NCI-H1417 treated with DMSO at 0.1 percent for 48 hours (cell line): ENCODE data around the gene RTL1.

Experiments
- DNase-seq: peaks from one replicate; lab custom pipeline; 2025; lab: John Stamatoyannopoulos, UW

The RTL1 gene

DNA sequence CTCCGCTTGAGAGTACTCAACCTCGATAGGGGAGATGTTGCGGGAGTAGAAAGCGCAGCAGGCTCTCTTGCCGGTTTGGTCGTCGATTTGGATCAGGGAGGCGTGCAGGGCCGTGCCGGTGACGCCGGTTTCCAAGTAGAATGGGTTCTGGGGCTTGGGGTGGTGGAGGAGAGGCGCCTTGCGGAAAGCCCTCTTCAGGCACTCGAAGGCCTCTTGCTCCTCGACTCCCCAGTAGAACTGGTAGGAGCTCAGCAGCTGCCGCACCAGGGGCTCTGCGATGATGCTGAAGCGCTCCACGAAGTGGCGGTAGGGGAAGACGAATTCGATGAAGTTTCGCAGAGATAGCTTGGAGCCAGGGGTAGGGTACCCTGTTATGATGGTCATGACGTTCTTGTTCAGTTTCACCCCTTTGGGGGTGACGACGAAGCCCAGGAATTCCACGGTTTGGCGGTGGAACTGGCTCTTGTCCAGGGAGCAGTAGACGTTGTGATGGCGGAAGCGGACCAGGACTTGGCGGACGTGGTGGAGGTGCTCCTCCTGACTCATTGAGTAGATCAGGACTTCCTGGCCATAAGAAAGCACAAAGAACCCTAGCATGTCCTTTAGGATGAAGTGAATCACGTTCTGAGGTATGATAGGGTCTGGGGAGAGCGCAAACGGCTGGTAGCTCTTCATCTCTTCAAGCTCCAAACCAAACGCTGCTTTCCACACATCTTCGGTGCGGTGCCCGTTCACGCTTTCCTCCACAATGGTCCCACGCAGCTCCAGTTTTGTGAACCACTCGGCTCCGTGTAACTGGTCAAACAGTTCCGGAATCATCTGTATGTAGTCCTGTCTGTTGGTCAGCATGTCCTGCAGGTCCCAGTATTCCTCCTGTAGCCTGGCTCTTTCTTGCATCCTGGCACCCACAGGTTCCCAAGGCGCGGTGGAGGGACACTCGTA lies 21.2 kb downstream of the RTL1 start:
- no peak for DNase-seq

DNA sequence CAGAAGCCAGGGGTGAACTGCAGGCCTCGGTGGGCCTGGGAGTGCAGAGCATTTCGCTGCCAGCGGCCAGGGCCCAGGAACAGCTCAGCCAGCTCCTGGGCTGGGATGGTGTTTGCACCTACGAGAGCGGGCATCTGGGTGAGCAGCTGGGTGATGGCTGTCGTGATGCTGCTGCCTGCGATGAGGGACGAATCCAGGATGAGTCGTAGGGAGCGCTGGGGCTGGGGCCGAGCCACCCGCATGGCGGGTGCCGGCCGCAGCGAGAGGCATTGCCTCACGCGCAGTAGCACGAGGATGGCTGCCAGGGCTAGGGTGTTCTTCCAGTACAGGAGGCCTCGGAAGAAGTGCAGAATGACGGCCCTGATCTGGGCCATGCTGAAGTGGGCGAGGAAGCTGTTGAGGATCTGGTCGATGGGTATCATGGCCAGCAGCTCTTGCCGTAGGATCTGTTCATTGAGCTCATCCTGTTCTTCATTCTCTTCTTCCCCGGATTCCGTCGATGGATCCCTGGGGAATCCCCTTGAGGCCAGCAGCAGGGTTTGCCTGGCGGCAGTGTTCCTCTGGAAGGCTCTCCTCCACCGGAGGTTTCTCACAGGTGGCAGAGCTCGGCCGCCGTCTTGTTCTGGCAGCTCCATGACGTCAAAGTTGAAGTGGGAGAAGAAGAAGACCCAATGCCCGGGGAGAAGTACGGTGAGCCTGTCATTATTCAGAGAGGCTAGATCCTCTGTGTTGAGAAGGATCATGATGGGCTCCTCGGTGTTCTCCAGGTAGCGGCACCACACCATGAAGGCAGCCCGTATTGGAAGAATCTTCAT lies 22.1 kb downstream of the RTL1 start:
- no peak for DNase-seq

DNA sequence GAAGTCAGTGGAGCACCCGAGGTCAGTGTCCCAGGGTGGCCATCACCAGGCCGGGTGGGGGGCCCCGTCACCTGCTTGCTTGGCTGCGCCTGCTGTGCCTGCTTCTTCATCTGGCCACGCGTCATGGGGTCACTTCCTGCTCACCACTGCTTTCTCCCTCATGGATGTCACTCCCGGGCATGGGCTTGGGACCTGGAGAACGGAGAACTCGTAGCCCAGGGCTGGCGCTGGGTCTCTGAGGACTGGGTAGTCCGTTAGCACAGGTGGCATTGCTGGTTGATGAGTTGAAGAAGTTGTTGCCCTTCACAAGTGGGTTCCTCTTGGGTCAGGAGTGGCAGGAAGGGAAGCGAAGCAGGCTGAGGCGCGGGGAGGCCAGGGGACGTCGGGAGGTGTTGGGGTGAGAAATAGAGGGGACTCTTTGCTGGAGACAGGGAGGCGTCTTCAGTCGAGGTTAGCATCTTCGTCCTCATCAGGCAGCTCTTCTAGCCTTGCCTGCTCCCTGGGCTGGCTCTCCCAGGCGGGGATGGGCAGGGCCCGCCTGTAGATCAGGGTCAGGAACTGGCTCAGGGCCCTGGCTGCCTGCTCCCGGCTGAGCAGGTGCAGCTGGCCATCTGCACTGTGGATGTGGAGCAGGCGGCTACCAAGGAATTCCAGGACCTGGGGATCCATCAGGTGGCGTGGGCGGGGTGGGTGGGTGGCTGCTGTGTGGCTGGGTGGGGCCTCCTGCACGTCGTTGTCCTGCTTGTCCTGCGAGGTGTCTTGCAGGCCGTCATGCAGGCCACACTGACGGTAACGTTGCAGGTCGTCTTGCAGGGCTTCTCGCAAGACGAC lies 23.0 kb downstream of the RTL1 start:
- DNase-seq, result no peak

DNA sequence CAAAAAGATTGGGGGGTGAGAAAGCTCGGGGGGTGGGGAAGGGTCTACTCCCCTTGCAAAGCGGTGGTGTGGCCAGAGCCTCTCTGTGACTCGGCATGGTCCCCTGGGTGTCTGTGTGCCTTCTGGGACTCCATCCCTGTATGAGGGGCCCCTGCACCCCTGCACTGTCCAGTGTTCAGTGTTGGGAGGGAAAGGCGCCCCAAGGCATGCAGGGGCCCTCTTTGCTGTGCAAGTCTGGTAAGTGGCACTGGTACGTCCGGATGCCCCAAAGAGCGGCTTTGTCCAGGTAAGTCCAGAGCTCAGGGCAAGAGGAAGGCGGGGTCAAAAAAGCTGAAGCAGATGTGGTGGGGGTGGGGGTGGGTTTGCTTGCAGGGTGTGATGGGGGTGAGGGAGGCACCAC lies 23.7 kb downstream of the RTL1 start:
- no peak for DNase-seq

DNA sequence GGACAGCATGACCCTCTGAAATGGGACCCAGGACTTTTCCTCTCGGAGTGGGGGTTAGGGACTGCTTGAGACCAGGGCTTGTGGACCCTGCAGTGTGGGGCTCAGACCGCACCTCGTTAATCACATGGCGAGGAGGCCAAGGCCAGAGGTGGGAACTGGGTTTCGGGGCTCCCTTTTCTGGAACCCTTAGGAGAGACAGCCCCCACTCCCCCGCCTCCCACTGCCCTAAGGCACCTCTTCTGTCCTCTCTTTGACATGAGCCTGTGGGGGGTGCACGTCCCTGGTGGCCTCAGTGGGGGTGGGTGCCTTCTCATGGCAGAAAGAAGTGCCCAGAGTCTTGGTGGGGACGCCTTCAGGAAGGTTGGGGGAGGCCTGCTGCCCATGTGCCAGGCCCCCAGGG lies 24.3 kb downstream of the RTL1 start:
- DNase-seq, result no peak

DNA sequence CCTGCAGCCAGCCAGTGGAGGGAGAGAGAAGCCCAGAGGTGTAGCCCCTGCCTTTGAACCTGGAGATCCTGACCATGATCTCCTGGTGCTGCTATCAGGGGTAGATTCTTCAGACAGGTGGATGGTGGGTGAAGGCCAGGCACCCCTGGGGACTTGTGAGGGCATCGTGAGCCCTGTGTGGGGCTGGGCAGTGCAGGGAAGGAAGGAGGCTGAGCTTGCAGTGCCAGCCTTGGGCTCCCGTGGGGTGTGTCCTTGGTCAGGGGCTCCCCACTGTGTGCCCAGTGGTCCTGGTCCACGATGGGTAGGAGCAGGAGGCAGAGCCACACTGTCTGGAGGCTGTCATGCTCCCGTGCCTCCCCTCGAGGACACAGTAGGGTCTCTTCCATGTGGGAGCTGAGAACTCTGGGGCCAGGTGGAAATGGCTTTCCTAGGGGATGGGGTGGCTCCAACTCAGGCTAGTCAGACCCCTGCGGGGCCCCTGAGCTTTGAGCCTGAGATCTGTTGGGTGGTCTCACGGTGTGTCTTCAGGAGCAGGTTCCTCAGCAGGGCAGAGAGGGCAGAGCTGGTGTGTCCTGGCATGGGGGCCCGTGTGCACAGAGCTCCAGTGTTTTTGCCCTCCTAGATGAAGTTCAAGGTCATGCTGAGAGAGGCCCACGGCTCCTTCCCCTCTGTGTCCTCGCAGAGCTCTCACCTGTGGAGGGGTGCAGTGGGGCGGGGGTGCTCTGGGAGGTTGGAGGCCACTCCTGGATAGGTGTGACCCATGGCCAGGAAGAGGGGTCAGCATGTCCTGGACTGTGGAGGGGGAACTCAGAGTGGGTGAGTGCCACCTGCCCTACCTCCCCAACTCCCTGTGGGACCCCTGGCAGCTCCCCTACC lies 25.0 kb downstream of the RTL1 start:
- no peak for DNase-seq

DNA sequence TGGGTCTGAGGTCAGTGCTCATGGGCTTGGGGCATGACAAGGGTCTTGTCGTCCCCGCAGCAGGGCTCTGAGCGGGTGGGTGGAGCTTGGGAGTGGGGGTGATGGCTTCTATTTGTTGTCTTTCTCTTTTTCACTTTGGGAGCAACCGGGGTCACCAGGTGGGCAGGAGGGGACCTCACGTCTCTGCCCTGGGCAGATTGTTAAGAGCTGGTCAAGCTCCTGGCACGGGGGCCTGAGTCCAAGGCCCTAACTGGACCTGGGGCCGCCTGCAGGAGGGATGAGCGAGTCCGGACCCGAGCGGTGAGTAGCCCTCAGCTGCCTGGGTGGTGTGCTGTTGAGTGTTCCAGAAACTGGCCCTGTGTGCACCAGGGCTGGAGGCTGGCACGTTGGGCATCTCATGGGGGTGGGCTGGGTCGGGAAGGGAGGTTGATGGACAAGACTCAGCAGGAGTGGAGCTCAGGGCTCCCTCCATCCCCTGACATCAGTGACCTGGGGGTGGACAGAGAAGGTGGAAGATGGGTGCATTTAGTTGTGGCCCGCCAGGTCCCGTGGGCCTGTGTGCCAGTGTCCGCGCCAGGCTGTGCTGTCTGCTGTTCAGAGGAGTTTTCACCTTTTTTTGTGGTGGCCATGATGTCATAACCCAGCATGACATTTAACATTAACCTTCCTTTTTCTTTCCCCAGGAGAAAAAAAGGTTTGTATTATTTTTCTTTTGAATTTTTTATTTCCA lies 27.5 kb downstream of the RTL1 start:
- no peak for DNase-seq

DNA sequence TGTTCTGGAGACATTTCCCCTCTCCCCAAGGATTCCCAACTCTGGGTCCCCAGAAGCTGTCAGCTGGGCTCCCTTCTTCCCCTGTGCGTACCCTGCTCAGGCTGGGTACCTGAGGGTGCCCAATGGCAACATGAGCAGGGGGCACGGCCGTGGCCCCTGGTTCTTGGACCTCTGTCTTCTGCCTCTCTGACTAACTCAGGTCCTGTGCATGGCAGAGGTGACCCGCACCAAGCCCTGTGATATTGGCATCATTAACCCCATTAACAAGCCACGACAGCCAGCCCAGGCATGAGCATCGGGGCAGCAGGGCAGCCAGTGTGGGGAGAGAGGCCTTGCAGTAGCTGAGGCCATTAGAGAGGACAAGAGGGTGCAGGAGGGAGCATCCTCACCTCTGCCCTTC lies 28.4 kb downstream of the RTL1 start:
- no peak for DNase-seq

DNA sequence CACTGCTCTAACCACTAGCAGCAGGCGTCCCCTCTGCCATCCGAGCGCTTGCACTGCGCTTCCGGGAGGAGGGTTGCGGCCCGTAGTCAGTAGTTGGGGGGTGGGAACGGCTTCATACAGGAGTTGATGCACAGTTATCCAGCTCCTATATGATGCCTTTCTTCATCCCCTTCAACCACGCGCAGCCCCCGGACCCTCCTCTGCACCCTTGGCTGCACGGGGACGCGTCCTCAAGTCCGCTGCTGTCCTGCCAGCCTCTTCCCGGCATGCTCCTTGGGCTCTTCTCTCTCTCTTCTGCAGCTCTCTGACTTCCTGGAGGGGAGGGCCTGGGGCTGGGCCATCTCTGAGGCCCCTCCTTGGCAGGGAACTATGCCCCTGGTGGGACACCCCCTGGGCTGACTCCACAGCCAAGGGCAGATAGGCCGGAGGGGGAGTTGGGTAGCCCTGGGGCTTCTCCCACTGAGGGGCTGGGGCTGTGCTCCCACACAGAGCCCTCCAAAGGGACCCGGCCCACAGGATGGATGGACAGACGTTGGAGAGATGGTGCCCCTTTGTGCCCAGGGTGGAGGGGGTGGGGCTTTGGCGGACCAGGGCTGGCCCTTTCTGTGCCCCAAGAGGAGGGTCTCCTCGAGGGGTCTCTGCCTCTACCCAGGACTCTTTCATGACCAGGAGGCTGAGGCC lies 29.0 kb downstream of the RTL1 start:
- DNase-seq, result no peak

DNA sequence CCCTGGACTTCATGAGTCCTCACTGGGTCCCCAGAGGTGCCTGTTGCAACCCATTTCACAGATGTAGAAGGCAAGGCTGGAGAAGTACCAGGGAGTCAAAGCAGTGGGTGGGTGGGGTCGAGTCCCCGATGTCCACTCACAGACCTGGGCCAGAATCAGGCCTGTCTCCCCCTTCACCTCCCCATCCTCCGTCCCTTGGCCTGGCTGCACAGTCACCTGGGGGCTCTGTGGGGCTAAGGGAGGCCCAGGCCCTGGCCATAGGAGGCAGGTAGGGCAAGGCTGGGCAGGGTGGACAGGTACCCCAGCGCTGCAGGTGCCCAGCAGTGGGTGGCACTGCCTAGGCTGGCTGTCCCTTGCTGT lies 29.5 kb downstream of the RTL1 start:
- no peak for DNase-seq

DNA sequence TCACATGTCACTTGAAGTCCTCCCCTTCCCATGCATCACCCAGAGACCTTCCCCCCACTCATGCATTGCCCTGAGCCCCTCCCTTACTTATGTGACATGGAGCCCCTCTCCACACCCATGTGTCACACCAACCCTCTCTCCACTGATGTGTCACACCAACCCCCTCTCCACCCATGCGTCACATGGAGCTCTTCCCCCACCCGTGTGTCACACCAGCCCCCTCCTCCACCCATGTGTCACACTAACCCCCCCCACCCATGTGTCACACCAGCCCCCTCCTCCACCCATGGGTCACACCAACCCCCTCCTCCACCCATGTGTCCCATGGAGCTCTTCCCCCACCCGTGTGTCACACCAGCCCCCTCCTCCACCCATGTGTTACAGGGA lies 30.4 kb downstream of the RTL1 start:
- no peak for DNase-seq

DNA sequence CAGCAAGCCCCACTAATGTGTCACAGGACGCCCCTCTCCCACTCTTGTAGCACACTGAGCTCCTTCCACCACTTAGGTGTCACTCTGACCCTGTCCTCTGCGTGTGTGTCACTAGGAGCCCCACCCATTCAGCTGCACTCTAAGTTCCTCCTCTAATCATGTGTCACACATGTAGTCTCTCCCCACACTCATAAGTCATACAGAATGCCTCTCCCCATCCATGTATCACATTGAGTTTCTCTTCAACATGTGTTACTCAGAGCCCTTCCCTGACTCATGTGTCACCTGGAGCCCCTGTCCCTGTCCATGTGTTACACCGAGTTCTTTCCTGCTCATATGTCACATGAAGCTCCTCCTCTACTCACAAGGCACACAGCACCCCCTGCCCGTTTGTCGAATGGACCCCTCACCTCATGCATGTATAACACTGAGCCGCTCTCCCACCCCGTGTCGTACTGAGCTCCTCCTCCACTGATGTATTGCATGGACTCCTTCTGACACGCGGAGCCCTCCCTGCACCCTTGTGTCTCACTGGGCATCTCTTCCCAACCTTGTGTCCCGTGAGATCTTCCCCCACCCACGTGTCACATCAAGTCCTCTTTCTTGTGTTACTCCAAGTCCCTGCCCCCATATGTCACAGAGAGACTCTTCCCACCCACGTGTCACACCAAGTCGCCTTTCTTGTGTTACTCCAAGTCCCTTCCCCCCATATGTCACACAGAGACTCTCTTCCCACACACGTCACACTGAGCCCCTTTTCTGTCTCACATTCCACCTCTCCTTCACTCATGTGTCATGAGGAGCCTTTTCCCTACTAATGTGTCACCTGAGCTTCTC lies 31.0 kb downstream of the RTL1 start:
- DNase-seq, result no peak

DNA sequence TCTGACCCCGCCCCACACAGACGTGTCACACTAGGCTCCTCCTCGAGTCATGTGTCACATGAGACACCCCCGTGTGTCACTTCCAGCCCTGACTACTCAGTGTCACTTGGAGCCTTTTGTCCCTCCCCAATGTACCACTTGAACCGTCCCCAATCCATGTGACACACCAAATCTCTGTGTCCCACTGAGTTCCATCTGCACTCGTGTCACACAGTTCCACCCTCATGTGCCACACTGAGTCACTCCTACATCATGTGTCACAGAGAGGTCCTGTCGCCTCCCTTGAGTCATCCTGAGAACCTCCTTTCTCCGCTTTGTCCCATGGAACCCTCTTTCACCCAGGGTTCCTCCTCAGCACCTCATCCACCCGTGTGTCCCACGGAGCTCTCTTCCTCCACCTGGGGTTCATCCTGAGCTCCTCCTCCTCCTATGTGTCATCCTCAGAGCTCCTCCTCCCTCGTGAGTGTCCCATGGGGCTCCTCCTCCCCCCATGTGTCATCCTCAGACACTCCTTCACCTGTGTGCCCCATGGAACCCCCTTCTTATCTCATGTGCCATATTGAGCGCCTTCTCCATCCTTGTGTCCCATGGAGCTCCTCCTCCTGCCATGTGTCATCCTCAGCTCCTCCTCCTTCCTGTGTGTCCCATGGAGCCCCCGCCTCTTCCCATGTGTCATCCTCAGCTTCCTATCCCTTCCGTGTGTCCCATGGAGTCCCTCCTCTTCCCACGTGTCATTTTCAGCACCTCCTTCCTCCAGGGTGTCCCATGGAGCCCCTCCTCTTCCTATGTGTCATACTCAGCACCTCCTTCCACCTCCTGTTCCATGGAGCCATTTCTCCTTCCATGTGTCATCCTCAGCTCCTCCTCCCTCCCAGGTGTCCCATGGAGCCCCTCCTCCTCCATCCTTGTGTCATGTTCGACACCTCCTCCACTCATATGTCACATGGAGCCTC lies 32.0 kb downstream of the RTL1 start:
- no peak for DNase-seq

DNA sequence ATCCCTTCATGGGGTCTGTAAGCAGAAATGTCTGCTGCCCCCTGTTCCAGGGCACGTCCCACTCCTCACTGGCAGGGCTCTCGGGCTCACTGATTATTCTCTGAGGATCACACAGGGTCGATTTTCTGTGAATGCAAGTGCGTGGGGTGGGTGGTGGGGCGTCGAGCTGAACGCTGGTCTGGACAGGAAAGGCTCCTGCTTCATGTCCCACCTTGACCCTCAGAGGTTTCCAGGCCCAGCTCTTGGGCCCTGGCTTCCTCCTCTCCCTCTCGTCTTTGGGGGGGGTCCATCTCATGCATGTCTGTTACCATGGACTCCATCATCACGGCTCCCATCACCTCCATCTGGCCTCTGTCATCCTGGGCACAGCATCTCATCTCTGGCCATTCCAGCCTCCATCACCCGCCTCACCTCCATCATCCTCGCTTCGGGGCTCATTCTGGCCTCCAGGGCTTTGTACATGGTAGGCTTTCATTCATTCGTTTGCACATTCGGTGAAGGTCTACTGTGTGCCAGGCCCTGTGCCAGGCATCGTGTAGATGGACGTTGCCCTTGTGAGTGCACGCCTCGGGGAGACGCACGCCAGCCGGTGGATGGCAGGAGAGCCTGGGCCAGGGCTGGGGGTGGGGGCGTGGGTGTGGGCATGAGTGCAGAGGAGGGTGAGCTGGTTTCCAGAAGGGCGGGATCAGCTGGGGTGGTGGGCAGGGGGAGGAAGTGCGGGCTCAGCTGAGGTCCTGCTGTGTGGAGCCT lies 34.7 kb downstream of the RTL1 start:
- DNase-seq, result no peak

DNA sequence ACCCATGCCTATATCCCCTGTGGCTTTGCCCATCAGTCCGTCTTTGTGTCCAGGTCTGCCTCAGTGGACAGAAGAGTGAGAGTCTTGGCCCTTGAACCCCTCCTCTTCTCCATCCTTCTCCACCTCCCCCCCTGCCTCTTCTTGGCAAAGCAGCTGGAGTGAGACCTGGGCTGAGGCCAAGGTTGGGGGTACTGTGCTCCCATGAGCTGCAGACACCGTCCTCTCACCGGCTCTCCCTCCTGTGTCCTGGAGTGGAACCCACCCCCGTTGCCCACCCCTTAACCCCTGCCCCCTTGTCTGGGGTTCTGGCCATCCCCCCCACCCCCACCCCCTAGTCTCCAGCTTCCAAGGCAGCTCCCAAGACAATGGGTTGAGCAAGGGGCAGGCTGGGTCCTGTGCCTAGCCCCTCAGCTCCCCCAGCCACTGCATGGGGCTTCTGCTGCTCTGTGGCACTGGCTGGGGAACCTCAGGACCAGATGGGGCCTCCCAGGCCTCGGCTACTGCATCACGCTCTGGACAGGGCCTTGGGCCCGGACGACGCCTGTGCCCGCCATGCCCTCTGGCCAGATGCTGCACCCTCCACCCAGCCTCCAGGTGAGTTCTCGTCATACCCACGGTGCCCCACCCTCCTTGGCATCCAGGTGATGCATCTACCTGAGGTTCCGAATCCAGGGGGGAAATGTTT lies 35.7 kb downstream of the RTL1 start:
- DNase-seq, result no peak
